ENCODE results near the gene WDR11. TPM values are rescaled to one million over a fixed set of nuclear protein-coding genes. Genes with fewer than 3 reads are reported as not detected.

The WDR11 gene
- total RNA-seq, 6 experiments from 2014 or later, result 20.1 to 36.7 (median 26.0) TPM

DNA sequence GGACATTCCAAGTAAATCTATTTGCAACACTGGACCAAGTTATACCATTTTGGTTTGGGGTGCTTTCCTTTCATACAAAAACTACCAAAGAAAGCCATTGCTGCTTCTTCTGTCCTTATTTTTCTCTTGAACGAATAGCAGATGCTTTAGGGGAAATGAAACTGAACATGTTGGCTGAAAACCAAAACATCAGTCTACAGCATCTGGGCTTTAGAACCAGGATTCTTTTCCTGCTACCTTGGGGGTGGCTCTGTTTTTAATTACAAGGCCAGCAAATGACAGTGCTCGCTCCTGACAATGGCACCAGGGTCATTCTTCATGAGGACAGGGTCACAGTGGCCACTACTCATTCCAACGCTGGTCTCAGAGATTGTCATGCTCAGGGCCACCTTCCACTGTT is 80.3 kb downstream of the WDR11 start:
- no peaks in the 10 kb centered on the region for H3K36me3 ChIP-seq
- H3K27ac ChIP-seq, result no peak overlapping the region
- no peaks in the 10 kb centered on the region for H3K4me1 ChIP-seq
- TF ChIP-seq, protein P1, sequence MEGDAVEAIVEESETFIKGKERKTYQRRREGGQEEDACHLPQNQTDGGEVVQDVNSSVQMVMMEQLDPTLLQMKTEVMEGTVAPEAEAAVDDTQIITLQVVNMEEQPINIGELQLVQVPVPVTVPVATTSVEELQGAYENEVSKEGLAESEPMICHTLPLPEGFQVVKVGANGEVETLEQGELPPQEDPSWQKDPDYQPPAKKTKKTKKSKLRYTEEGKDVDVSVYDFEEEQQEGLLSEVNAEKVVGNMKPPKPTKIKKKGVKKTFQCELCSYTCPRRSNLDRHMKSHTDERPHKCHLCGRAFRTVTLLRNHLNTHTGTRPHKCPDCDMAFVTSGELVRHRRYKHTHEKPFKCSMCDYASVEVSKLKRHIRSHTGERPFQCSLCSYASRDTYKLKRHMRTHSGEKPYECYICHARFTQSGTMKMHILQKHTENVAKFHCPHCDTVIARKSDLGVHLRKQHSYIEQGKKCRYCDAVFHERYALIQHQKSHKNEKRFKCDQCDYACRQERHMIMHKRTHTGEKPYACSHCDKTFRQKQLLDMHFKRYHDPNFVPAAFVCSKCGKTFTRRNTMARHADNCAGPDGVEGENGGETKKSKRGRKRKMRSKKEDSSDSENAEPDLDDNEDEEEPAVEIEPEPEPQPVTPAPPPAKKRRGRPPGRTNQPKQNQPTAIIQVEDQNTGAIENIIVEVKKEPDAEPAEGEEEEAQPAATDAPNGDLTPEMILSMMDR (IDR thresholded peaks at IDR 0.05), result no peak
- no peak for TF ChIP-seq POLR2A (IDR thresholded peaks at IDR 0.05)
- no peaks in the 10 kb centered on the region for H3K27me3 ChIP-seq
- DNase-seq (no peak), ATAC-seq (no peak)
- H3K9me3 ChIP-seq, result no peaks in the 10 kb centered on the region
- H3K4me3 ChIP-seq, result no peak overlapping the region
- 52% methylated on average over 2 of the region's 3 CpGs for WGBS (ENCODE audit: insufficient coverage, low coverage, low lambda C conversion rate, missing lambda C conversion rate)
- intact Hi-C loops (cut with DNase I), result no loop called here

DNA sequence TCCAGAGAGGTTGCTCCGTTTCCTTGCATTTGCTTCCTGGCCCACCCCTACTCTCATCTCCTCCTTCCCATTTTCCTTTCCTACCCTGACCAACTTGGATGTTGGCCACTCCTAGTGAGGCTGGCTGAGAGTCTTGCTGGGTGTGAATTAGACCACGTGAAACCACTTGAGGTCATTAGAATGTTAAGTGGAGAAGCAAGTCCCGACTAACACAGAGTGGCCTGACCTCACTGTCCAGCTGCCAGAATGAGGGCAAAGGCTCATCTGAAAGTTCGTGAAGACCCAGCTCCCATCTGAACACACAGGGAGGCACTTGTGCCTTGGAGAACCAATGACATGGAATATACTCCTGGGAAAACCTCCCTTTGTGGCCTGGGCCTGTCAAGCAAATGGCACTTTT is 80.8 kb downstream of the WDR11 start:
- H3K36me3 ChIP-seq, result no peaks in the 10 kb centered on the region
- 33% methylated on average over 4 of the region's 4 CpGs for WGBS (ENCODE audit: insufficient coverage, low coverage, low lambda C conversion rate, missing lambda C conversion rate)
- H3K4me1 ChIP-seq, result no peaks in the 10 kb centered on the region
- ATAC-seq (no peak), DNase-seq (no peak)
- H3K4me3 ChIP-seq, result no peak overlapping the region
- no peak overlapping the region for H3K27ac ChIP-seq
- no peaks in the 10 kb centered on the region for H3K27me3 ChIP-seq
- no peaks in the 10 kb centered on the region for H3K9me3 ChIP-seq
- intact Hi-C loops (cut with DNase I), result no loop called here
- no peak for TF ChIP-seq POLR2A (IDR thresholded peaks at IDR 0.05)
- TF ChIP-seq, protein P1 (IDR thresholded peaks at IDR 0.05), result no peak

DNA sequence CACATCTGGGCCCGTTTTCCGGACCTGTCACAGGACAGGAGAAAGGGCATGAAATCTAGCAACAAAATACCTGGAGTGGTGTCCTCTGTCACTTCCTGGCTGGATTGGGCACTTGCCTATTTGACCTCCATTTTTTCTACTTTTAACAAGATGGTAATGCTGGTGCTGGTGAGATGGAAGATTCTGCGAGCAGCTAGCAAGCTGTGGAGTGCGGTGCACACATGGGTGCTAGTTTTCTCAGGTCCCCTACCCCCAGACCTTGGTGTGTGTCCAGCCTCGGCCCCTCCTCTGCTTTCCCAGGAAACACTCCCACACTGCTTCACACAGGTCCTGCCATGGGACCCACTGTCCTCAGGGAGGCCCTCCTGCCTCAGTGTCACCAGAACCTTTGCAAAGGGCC is 87.7 kb downstream of the WDR11 start:
- Histone ChIP-seq H3K4me3 (no peak overlapping the region), H3K27me3 (no peaks in the 10 kb centered on the region), H3K27ac (no peak overlapping the region), H3K36me3 (no peaks in the 10 kb centered on the region), H3K9me3 (no peaks in the 10 kb centered on the region), H3K4me1 (no peaks in the 10 kb centered on the region)
- no peak for ATAC-seq
- no peak for DNase-seq
- TF ChIP-seq POLR2A (IDR thresholded peaks at IDR 0.05), result no peak
- TF ChIP-seq, protein P1 (IDR thresholded peaks at IDR 0.05), result no peak
- intact Hi-C loops (cut with DNase I), result no loop called here
- 63% methylated on average over 3 of the region's 5 CpGs for WGBS (ENCODE audit: insufficient coverage, low coverage, low lambda C conversion rate, missing lambda C conversion rate)

DNA sequence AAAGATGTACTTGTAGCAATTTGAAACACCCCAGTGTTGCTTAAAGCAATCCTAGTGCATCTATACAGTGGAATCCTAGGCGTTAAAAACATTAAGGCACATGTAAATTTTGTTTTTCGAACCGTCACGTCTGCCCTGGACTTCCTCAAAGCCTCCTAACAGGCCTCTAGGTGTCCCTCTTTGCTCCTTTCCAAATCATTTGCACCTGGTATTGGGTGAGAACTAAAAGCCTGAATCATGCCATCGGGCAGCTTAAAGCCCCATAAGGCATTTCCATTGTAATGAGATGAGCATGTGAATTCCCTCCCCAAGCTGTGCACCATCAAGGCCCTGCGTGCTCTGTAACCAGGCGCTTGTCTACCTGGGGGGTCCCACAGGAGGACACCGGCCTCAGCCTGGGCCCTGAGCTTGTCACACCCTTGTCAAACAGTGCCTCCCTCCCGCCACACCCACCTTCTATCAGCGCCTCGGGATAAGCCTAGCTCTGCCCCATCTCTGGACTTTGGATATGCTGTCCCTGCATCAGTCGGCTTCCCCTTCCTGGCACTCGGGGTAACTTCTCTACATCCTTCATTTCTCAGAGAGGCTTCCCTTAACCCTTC is 89.2 kb downstream of the WDR11 start:
- Histone ChIP-seq H3K27ac (no peak overlapping the region), H3K9me3 (no peaks in the 10 kb centered on the region), H3K4me3 (no peak overlapping the region), H3K4me1 (no peaks in the 10 kb centered on the region), H3K36me3 (no peaks in the 10 kb centered on the region), H3K27me3 (no peaks in the 10 kb centered on the region)
- no peak for ATAC-seq
- intact Hi-C loops (cut with DNase I), result loop anchor here (5.0 to 10.0 kb wide), 4 partner anchors 664 to 944 kb away; no protein-coding TSS in a partner anchor
- DNase-seq, result no peak
- WGBS (ENCODE audit: insufficient coverage, low coverage, low lambda C conversion rate, missing lambda C conversion rate), result 38% methylated on average over 10 of the region's 13 CpGs
- TF ChIP-seq, protein P1 (IDR thresholded peaks at IDR 0.05), result no peak
- TF ChIP-seq POLR2A (IDR thresholded peaks at IDR 0.05), result no peak

All from right lobe of liver (tissue), 6 donors.